ENCODE data around the gene SWSAP1. TPM values are rescaled to one million over a fixed set of nuclear protein-coding genes. Genes with fewer than 3 reads are reported as not detected.

SWSAP1 gene
- total RNA-seq, 1 experiment from 2014 or later, result 3.0 TPM

- TF ChIP-seq, protein P1, sequence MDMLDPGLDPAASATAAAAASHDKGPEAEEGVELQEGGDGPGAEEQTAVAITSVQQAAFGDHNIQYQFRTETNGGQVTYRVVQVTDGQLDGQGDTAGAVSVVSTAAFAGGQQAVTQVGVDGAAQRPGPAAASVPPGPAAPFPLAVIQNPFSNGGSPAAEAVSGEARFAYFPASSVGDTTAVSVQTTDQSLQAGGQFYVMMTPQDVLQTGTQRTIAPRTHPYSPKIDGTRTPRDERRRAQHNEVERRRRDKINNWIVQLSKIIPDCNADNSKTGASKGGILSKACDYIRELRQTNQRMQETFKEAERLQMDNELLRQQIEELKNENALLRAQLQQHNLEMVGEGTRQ (CRISPR knock-in tag; IDR thresholded peaks at IDR 0.05), result no peak; the same call in 1 of the 2 replicates
- no peak for TF ChIP-seq TCF7 (CRISPR knock-in tag; IDR thresholded peaks at IDR 0.05; ENCODE audit: low read depth)
- TF ChIP-seq KAT7 (CRISPR knock-in tag; IDR thresholded peaks at IDR 0.05; ENCODE audit: borderline replicate concordance), result no peak
- no peak for TF ChIP-seq ZNF671 (CRISPR knock-in tag; IDR thresholded peaks at IDR 0.05)
- no peak for TF ChIP-seq GTF2I (CRISPR knock-in tag; conservative IDR thresholded peaks at IDR 0.05)
- no peak for TF ChIP-seq EMX1 (CRISPR knock-in tag; IDR thresholded peaks at IDR 0.05)
- TF ChIP-seq SMAD4 (CRISPR knock-in tag; IDR thresholded peaks at IDR 0.05), result no peak
- no peak; the same call in 1 of the 2 replicates for TF ChIP-seq ETV6 (CRISPR knock-in tag; IDR thresholded peaks at IDR 0.05)
- TF ChIP-seq SMAD3 (CRISPR knock-in tag; IDR thresholded peaks at IDR 0.05; ENCODE audit: borderline replicate concordance), result no peak
- no peak for TF ChIP-seq ZNF219 (CRISPR knock-in tag; IDR thresholded peaks at IDR 0.05; ENCODE audit: borderline replicate concordance)
- TF ChIP-seq, protein P2, sequence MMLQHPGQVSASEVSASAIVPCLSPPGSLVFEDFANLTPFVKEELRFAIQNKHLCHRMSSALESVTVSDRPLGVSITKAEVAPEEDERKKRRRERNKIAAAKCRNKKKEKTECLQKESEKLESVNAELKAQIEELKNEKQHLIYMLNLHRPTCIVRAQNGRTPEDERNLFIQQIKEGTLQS (CRISPR knock-in tag; conservative IDR thresholded peaks at IDR 0.05), result no peak
- no peak for TF ChIP-seq FOXJ3 (CRISPR knock-in tag; IDR thresholded peaks at IDR 0.05; ENCODE audit: borderline replicate concordance)
- TF ChIP-seq IRF2 (CRISPR knock-in tag; IDR thresholded peaks at IDR 0.05; ENCODE audit: borderline replicate concordance, low read depth), result no peak
- TF ChIP-seq HMGA2 (CRISPR knock-in tag; IDR thresholded peaks at IDR 0.05), result no peak
- no peak for TF ChIP-seq OVOL2 (CRISPR knock-in tag; IDR thresholded peaks at IDR 0.05; ENCODE audit: borderline replicate concordance)
- no peak for TF ChIP-seq ZNF121 (CRISPR knock-in tag; IDR thresholded peaks at IDR 0.05)
- no peak for TF ChIP-seq ZNF232 (CRISPR knock-in tag; IDR thresholded peaks at IDR 0.05)
- TF ChIP-seq MYBL2 (CRISPR knock-in tag; IDR thresholded peaks at IDR 0.05), result no peak
- no peak for TF ChIP-seq RELA (CRISPR knock-in tag; IDR thresholded peaks at IDR 0.05; ENCODE audit: borderline replicate concordance)
- TF ChIP-seq, protein P3, sequence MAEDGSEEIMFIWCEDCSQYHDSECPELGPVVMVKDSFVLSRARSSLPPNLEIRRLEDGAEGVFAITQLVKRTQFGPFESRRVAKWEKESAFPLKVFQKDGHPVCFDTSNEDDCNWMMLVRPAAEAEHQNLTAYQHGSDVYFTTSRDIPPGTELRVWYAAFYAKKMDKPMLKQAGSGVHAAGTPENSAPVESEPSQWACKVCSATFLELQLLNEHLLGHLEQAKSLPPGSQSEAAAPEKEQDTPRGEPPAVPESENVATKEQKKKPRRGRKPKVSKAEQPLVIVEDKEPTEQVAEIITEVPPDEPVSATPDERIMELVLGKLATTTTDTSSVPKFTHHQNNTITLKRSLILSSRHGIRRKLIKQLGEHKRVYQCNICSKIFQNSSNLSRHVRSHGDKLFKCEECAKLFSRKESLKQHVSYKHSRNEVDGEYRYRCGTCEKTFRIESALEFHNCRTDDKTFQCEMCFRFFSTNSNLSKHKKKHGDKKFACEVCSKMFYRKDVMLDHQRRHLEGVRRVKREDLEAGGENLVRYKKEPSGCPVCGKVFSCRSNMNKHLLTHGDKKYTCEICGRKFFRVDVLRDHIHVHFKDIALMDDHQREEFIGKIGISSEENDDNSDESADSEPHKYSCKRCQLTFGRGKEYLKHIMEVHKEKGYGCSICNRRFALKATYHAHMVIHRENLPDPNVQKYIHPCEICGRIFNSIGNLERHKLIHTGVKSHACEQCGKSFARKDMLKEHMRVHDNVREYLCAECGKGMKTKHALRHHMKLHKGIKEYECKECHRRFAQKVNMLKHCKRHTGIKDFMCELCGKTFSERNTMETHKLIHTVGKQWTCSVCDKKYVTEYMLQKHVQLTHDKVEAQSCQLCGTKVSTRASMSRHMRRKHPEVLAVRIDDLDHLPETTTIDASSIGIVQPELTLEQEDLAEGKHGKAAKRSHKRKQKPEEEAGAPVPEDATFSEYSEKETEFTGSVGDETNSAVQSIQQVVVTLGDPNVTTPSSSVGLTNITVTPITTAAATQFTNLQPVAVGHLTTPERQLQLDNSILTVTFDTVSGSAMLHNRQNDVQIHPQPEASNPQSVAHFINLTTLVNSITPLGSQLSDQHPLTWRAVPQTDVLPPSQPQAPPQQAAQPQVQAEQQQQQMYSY (CRISPR knock-in tag; IDR thresholded peaks at IDR 0.05), result no peak
- no peak for TF ChIP-seq ZNF263 (CRISPR knock-in tag; IDR thresholded peaks at IDR 0.05; ENCODE audit: low read depth)
- TF ChIP-seq JAZF1 (CRISPR knock-in tag; IDR thresholded peaks at IDR 0.05), result no peak
- TF ChIP-seq, protein P4, sequence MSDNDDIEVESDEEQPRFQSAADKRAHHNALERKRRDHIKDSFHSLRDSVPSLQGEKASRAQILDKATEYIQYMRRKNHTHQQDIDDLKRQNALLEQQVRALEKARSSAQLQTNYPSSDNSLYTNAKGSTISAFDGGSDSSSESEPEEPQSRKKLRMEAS (CRISPR knock-in tag; IDR thresholded peaks at IDR 0.05), result peak; percentile 86
- peak; percentile 56; the same call in 1 of the 2 replicates for TF ChIP-seq CREB1 (CRISPR knock-in tag; IDR thresholded peaks at IDR 0.05)
- no peak for TF ChIP-seq ZNF532 (CRISPR knock-in tag; IDR thresholded peaks at IDR 0.05; ENCODE audit: borderline replicate concordance)
- TF ChIP-seq, protein P5, sequence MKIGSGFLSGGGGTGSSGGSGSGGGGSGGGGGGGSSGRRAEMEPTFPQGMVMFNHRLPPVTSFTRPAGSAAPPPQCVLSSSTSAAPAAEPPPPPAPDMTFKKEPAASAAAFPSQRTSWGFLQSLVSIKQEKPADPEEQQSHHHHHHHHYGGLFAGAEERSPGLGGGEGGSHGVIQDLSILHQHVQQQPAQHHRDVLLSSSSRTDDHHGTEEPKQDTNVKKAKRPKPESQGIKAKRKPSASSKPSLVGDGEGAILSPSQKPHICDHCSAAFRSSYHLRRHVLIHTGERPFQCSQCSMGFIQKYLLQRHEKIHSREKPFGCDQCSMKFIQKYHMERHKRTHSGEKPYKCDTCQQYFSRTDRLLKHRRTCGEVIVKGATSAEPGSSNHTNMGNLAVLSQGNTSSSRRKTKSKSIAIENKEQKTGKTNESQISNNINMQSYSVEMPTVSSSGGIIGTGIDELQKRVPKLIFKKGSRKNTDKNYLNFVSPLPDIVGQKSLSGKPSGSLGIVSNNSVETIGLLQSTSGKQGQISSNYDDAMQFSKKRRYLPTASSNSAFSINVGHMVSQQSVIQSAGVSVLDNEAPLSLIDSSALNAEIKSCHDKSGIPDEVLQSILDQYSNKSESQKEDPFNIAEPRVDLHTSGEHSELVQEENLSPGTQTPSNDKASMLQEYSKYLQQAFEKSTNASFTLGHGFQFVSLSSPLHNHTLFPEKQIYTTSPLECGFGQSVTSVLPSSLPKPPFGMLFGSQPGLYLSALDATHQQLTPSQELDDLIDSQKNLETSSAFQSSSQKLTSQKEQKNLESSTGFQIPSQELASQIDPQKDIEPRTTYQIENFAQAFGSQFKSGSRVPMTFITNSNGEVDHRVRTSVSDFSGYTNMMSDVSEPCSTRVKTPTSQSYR (CRISPR knock-in tag; IDR thresholded peaks at IDR 0.05), result no peak
- TF ChIP-seq, protein P6, sequence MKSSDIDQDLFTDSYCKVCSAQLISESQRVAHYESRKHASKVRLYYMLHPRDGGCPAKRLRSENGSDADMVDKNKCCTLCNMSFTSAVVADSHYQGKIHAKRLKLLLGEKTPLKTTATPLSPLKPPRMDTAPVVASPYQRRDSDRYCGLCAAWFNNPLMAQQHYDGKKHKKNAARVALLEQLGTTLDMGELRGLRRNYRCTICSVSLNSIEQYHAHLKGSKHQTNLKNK (CRISPR knock-in tag; IDR thresholded peaks at IDR 0.05), result 0 out of 2 replicates have a peak, but pooled peaks have one; percentile 42
Measured at GRCh38 chr19:11374433-11375142, at the start of gene SWSAP1 (continued).

All from WTC11 (cell line).